HepG2 (cell line): ENCODE data around the gene PPM1G. TPM values are rescaled to one million over a fixed set of nuclear protein-coding genes. Genes with fewer than 3 reads are reported as not detected.

Experiments
- BRF2 ChIP-seq: sonication (generic); formaldehyde crosslinking; IDR thresholded peaks from 2 replicates; pipeline ENCODE4 v1.8.1; 2022; ENCODE audit warnings: mild to moderate bottlenecking, missing genetic modification reagents
- HDAC1 ChIP-seq: sonication (generic); formaldehyde crosslinking; IDR thresholded peaks from 2 replicates; pipeline ENCODE4 v1.5.1; 2020; ENCODE audit warnings: mild to moderate bottlenecking, missing genetic modification reagents
- MAFG ChIP-seq: sonication (generic); formaldehyde crosslinking; IDR thresholded peaks from 2 replicates; pipeline ENCODE4 v1.5.1; 2020; ENCODE audit warnings: mild to moderate bottlenecking, missing genetic modification reagents
- MLLT10 ChIP-seq: sonication (generic); formaldehyde crosslinking; IDR thresholded peaks from 2 replicates; pipeline ENCODE4 v1.4.0; 2020; ENCODE audit warnings: missing genetic modification reagents
- MTA1 ChIP-seq: sonication (generic); formaldehyde crosslinking; IDR thresholded peaks from 2 replicates; pipeline ENCODE4 v1.4.0; 2020; ENCODE audit warnings: missing genetic modification reagents, mild to moderate bottlenecking, borderline replicate concordance
- PRDM15 ChIP-seq: sonication (generic); formaldehyde crosslinking; IDR thresholded peaks from 2 replicates; pipeline ENCODE4 v1.4.0; 2020; ENCODE audit warnings: missing genetic modification reagents
- SAFB2 ChIP-seq: sonication (generic); formaldehyde crosslinking; IDR thresholded peaks from 2 replicates; pipeline ENCODE4 v1.5.1; 2020; ENCODE audit warnings: missing genetic modification reagents, low read depth, mild to moderate bottlenecking, borderline replicate concordance
- TAF1 ChIP-seq: sonication (generic); formaldehyde crosslinking; IDR thresholded peaks from 2 replicates; pipeline ENCODE4 v1.4.0; 2020; ENCODE audit warnings: missing genetic modification reagents
- ZKSCAN5 ChIP-seq: sonication (generic); formaldehyde crosslinking; IDR thresholded peaks from 2 replicates; pipeline ENCODE4 v1.5.1; 2020; ENCODE audit warnings: mild to moderate bottlenecking, missing genetic modification reagents
- ZNF124 ChIP-seq: sonication (generic); formaldehyde crosslinking; IDR thresholded peaks from 2 replicates; pipeline ENCODE4 v1.4.0; 2020; ENCODE audit warnings: missing genetic modification reagents
- ZNF253 ChIP-seq: sonication (generic); formaldehyde crosslinking; IDR thresholded peaks from 2 replicates; pipeline ENCODE4 v1.8.0; 2022; ENCODE audit warnings: mild to moderate bottlenecking, missing genetic modification reagents, borderline replicate concordance
- ZNF451 ChIP-seq: sonication (generic); formaldehyde crosslinking; IDR thresholded peaks from 2 replicates; pipeline ENCODE4 v1.5.0; 2020; ENCODE audit warnings: mild to moderate bottlenecking, missing genetic modification reagents
- ZNF781 ChIP-seq: sonication (generic); formaldehyde crosslinking; IDR thresholded peaks from 2 replicates; pipeline ENCODE4 v1.5.1; 2020; ENCODE audit warnings: borderline replicate concordance, mild to moderate bottlenecking, missing genetic modification reagents; ENCODE audit errors: not compliant biosample characterization
- polyA plus RNA-seq, 8 experiments: library from polyadenylated mRNA; depleted of rRNA in 3 of 8; stranded (reverse) in 7 of 8; unstranded in 1 of 8; fragments of >200 nt; fragmentation: Illumina TruSeq in 4 of 8; extraction: Trizol in 4 of 8; gene quantifications; 2 replicates each; pipeline versions ENCODE4 v1.2.1 to v1.2.3, GENCODE V29; 2011 to 2016; ENCODE audit warnings: low read depth in 4 of 8, missing spikeins in 1 of 8, mixed read lengths in 1 of 8; ENCODE audit not compliant: insufficient read depth in 1 of 8
- total RNA-seq, 5 experiments: library from RNA; depleted of rRNA; stranded (reverse); fragments of >200 nt; fragmentation: Illumina TruSeq; extraction: Trizol; gene quantifications; 2 replicates each; pipeline ENCODE4 v1.2.3, GENCODE V29; 2016; ENCODE audit warnings: low read depth in 1 of 5
- TF ChIP-seq, protein P1 (sequence below): sonication (generic); formaldehyde crosslinking; IDR thresholded peaks from 2 replicates; pipeline ENCODE4 v1.4.0; 2020; ENCODE audit warnings: mild to moderate bottlenecking, missing genetic modification reagents
- TF ChIP-seq, protein P2 (sequence below): sonication (generic); formaldehyde crosslinking; IDR thresholded peaks from 2 replicates; pipeline ENCODE4 v1.8.1; 2022; ENCODE audit warnings: low read depth, mild to moderate bottlenecking, missing genetic modification reagents
- TF ChIP-seq, protein P3 (sequence below): sonication (generic); formaldehyde crosslinking; IDR thresholded peaks from 2 replicates; pipeline ENCODE4 v1.8.0; 2022; ENCODE audit warnings: mild to moderate bottlenecking, missing genetic modification reagents; ENCODE audit not compliant: insufficient replicate concordance

PPM1G gene
- total and polyA plus RNA-seq, 2 of the 13 experiments (the other 11 are each of a cell fraction or from before 2014, with no cell fraction given), result 58.2 to 213 TPM

- TF ChIP-seq PRDM15 (CRISPR knock-in tag) (peak; percentile 82), HDAC1 (CRISPR knock-in tag) (peak; percentile 92), MLLT10 (no peak), ZNF451 (CRISPR knock-in tag) (peak; percentile 90), MTA1 (CRISPR knock-in tag) (peak; percentile 89; the same call in 1 of the 2 replicates), ZKSCAN5 (CRISPR knock-in tag) (no peak), ZNF781 (CRISPR knock-in tag) (peak; percentile 94), SAFB2 (CRISPR knock-in tag) (peak; percentile 96; the same call in 1 of the 2 replicates), BRF2 (CRISPR knock-in tag) (peak; percentile 91), TAF1 (CRISPR knock-in tag) (peak; percentile 99), ZNF124 (CRISPR knock-in tag) (peak; percentile 82), MAFG (no peak), ZNF253 (CRISPR knock-in tag) (0 out of 2 replicates have a peak, but pooled peaks have one; percentile 32)
- TF ChIP-seq, protein P1, sequence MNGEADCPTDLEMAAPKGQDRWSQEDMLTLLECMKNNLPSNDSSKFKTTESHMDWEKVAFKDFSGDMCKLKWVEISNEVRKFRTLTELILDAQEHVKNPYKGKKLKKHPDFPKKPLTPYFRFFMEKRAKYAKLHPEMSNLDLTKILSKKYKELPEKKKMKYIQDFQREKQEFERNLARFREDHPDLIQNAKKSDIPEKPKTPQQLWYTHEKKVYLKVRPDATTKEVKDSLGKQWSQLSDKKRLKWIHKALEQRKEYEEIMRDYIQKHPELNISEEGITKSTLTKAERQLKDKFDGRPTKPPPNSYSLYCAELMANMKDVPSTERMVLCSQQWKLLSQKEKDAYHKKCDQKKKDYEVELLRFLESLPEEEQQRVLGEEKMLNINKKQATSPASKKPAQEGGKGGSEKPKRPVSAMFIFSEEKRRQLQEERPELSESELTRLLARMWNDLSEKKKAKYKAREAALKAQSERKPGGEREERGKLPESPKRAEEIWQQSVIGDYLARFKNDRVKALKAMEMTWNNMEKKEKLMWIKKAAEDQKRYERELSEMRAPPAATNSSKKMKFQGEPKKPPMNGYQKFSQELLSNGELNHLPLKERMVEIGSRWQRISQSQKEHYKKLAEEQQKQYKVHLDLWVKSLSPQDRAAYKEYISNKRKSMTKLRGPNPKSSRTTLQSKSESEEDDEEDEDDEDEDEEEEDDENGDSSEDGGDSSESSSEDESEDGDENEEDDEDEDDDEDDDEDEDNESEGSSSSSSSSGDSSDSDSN, result peak; percentile 93
- TF ChIP-seq, protein P2, sequence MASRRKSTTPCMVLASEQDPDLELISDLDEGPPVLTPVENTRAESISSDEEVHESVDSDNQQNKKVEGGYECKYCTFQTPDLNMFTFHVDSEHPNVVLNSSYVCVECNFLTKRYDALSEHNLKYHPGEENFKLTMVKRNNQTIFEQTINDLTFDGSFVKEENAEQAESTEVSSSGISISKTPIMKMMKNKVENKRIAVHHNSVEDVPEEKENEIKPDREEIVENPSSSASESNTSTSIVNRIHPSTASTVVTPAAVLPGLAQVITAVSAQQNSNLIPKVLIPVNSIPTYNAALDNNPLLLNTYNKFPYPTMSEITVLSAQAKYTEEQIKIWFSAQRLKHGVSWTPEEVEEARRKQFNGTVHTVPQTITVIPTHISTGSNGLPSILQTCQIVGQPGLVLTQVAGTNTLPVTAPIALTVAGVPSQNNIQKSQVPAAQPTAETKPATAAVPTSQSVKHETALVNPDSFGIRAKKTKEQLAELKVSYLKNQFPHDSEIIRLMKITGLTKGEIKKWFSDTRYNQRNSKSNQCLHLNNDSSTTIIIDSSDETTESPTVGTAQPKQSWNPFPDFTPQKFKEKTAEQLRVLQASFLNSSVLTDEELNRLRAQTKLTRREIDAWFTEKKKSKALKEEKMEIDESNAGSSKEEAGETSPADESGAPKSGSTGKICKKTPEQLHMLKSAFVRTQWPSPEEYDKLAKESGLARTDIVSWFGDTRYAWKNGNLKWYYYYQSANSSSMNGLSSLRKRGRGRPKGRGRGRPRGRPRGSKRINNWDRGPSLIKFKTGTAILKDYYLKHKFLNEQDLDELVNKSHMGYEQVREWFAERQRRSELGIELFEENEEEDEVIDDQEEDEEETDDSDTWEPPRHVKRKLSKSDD (CRISPR knock-in tag), result peak; percentile 56; the same call in 1 of the 2 replicates
- TF ChIP-seq, protein P3, sequence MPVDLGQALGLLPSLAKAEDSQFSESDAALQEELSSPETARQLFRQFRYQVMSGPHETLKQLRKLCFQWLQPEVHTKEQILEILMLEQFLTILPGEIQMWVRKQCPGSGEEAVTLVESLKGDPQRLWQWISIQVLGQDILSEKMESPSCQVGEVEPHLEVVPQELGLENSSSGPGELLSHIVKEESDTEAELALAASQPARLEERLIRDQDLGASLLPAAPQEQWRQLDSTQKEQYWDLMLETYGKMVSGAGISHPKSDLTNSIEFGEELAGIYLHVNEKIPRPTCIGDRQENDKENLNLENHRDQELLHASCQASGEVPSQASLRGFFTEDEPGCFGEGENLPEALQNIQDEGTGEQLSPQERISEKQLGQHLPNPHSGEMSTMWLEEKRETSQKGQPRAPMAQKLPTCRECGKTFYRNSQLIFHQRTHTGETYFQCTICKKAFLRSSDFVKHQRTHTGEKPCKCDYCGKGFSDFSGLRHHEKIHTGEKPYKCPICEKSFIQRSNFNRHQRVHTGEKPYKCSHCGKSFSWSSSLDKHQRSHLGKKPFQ (CRISPR knock-in tag), result peak; percentile 81
These were observed at the start of gene PPM1G (continued) for GRCh38 chr2:27409321-27410073.
